K562 (cell line): ENCODE results near the gene ANP32B. TPM values are rescaled to one million over a fixed set of nuclear protein-coding genes. Genes with fewer than 3 reads are reported as not detected.

Source experiments
- ARID3A ChIP-seq: IDR thresholded peaks from 2 replicates; pipeline ENCODE4 v1.6.1; 2012; ENCODE audit warnings: low read depth, low read length, improper control_type of control experiment, borderline replicate concordance
- CEBPB ChIP-seq: fragments of 450-650 bp; IDR thresholded peaks from 2 replicates; pipeline ENCODE4 v1.6.1; 2016; ENCODE audit warnings: missing genetic modification characterization, missing compliant biosample characterization
- CXXC5 ChIP-seq: fragments of 250-450 bp; sonication (Bioruptor Pico); IDR thresholded peaks from 2 replicates; pipeline ENCODE4 v1.8.0; 2022; ENCODE audit warnings: inconsistent platforms, mild to moderate bottlenecking, moderate library complexity
- ETS1 ChIP-seq: conservative IDR thresholded peaks from 2 replicates; pipeline ENCODE4 v1.6.1; 2011; ENCODE audit warnings: low read depth, mild to moderate bottlenecking, low read length; ENCODE audit not compliant: control insufficient read depth
- ETV1 ChIP-seq: fragments of 450-650 bp; conservative IDR thresholded peaks from 2 replicates; pipeline ENCODE4 v1.6.1; 2016; ENCODE audit warnings: missing genetic modification characterization, control low read depth, low read depth, missing compliant biosample characterization
- FOXP1 ChIP-seq: sonication (generic); formaldehyde crosslinking; IDR thresholded peaks from 2 replicates; pipeline ENCODE4 v1.8.0; 2022; ENCODE audit warnings: mild to moderate bottlenecking, missing genetic modification reagents
- HSF4 ChIP-seq: fragments of 250-450 bp; sonication (Bioruptor Pico); IDR thresholded peaks from 2 replicates; pipeline ENCODE4 v2.1.2; 2022; ENCODE audit warnings: mild to moderate bottlenecking, moderate library complexity, borderline replicate concordance
- NR4A1 ChIP-seq, 2 experiments: fragments of 250-450 bp in 1 of 2; fragments of 450-650 bp in 1 of 2; sonication (Bioruptor Pico) in 1 of 2; IDR thresholded peaks; 2 replicates each; pipeline versions ENCODE4 v1.4.0 to v1.6.1; 2016 to 2020; ENCODE audit warnings: mild to moderate bottlenecking in 2 of 2, missing compliant biosample characterization in 1 of 2, missing genetic modification characterization in 1 of 2, moderate library complexity in 1 of 2
- RBM34 ChIP-seq: fragments of 200-400 bp; formaldehyde crosslinking; IDR thresholded peaks from 2 replicates; pipeline ENCODE4 v1.6.1; 2018; ENCODE audit warnings: low read length, borderline replicate concordance; ENCODE audit not compliant: insufficient read depth
- SRSF7 ChIP-seq: fragments of 200-400 bp; formaldehyde crosslinking; optimal IDR thresholded peaks from 2 replicates; pipeline ENCODE3; 2017; ENCODE audit warnings: mild to moderate bottlenecking, low read depth, low read length
- TBL1XR1 ChIP-seq, 2 experiments: IDR thresholded peaks; 2 replicates each; pipeline ENCODE4 v1.6.1; 2012; ENCODE audit warnings: improper control_type of control experiment in 2 of 2, low read length in 2 of 2, mild to moderate bottlenecking in 1 of 2
- TFAP4 ChIP-seq: sonication (generic); formaldehyde crosslinking; IDR thresholded peaks from 2 replicates; pipeline ENCODE4 v1.8.0; 2022; ENCODE audit warnings: missing genetic modification reagents, mild to moderate bottlenecking, moderate library complexity, borderline replicate concordance
- YY1 ChIP-seq, 3 experiments: IDR thresholded peaks; 2 replicates each; pipeline ENCODE4 v1.6.1; 2011; ENCODE audit warnings: low read length in 2 of 3, mild to moderate bottlenecking in 2 of 3, moderate library complexity in 2 of 3, borderline replicate concordance in 1 of 3, control low read depth in 1 of 3, low read depth in 1 of 3; ENCODE audit not compliant: insufficient read depth in 3 of 3, insufficient replicate concordance in 2 of 3, control insufficient read depth in 1 of 3, insufficient read length in 1 of 3; ENCODE audit errors: extremely low read depth in 1 of 3
- ZEB2 ChIP-seq: fragments of 450-650 bp; IDR thresholded peaks from 2 replicates; pipeline ENCODE4 v1.6.1; 2016
- ZFP1 ChIP-seq: fragments of 450-650 bp; formaldehyde crosslinking; IDR thresholded peaks from 2 replicates; pipeline ENCODE4 v1.4.0; 2020; ENCODE audit warnings: mild to moderate bottlenecking, mixed read lengths
- ZNF165 ChIP-seq: fragments of 250-450 bp; sonication (Bioruptor Pico); IDR thresholded peaks from 2 replicates; pipeline ENCODE4 v1.4.0; 2020; ENCODE audit warnings: borderline replicate concordance
- ZNF445 ChIP-seq: fragments of 250-450 bp; sonication (Bioruptor Pico); IDR thresholded peaks from 2 replicates; pipeline ENCODE4 v1.4.0; 2020; ENCODE audit warnings: low read depth, mild to moderate bottlenecking, moderate library complexity
- ZNF76 ChIP-seq: fragments of 250-450 bp; sonication (Bioruptor Pico); IDR thresholded peaks from 2 replicates; pipeline ENCODE4 v1.4.0; 2020; ENCODE audit warnings: mild to moderate bottlenecking, moderate library complexity, borderline replicate concordance
- ZNF778 ChIP-seq: fragments of 450-650 bp; formaldehyde crosslinking; IDR thresholded peaks from 2 replicates; pipeline ENCODE4 v1.4.0; 2020; ENCODE audit warnings: mild to moderate bottlenecking, moderate library complexity
- polyA plus RNA-seq, 8 experiments: library from polyadenylated mRNA; depleted of rRNA in 4 of 8; stranded (reverse) in 5 of 8; unstranded in 3 of 8; fragments of >200 nt; fragmentation: Nextera tagmentation in 2 of 8; fragmentation: Illumina TruSeq in 1 of 8; extraction: Ambion mirVana in 2 of 8; extraction: Trizol in 1 of 8; gene quantifications; 2 replicates each; pipeline versions ENCODE4 v1.2.1 to v1.2.3, GENCODE V29; 2011 to 2014; ENCODE audit warnings: inconsistent platforms in 1 of 8, missing spikeins in 1 of 8
- total RNA-seq, 7 experiments: library from RNA; depleted of rRNA in 6 of 7; stranded (reverse); fragments of >200 nt in 6 of 7; fragmentation: Illumina TruSeq in 2 of 7; extraction: Trizol in 2 of 7; gene quantifications; 2 replicates each; pipeline versions ENCODE4 v1.2.1 to v1.2.3, GENCODE V29; 2011 to 2021; ENCODE audit warnings: low replicate concordance in 1 of 7
- TF ChIP-seq, protein P1 (sequence below), 2 experiments: fragments of 450-650 bp; conservative IDR thresholded peaks; 2 replicates each; pipeline ENCODE4 v1.6.1; 2017; ENCODE audit warnings: mild to moderate bottlenecking in 2 of 2, moderate library complexity in 2 of 2

Gene ANP32B
- total and polyA plus RNA-seq, 9 of the 15 experiments (the other 6 are each of a cell fraction or from before 2014, with no cell fraction given): 68.9 to 815 (median 141) TPM

- TF ChIP-seq, protein P1, sequence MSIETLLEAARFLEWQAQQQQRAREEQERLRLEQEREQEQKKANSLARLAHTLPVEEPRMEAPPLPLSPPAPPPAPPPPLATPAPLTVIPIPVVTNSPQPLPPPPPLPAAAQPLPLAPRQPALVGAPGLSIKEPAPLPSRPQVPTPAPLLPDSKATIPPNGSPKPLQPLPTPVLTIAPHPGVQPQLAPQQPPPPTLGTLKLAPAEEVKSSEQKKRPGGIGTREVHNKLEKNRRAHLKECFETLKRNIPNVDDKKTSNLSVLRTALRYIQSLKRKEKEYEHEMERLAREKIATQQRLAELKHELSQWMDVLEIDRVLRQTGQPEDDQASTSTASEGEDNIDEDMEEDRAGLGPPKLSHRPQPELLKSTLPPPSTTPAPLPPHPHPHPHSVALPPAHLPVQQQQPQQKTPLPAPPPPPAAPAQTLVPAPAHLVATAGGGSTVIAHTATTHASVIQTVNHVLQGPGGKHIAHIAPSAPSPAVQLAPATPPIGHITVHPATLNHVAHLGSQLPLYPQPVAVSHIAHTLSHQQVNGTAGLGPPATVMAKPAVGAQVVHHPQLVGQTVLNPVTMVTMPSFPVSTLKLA (conservative IDR thresholded peaks at IDR 0.05): peak; percentile 56 to 84; a peak in 3 of 4 replicates
- TF ChIP-seq ARID3A (no peak), SRSF7 (no peak), TFAP4 (CRISPR knock-in tag) (peak; percentile 62; the same call in 1 of the 2 replicates), ZNF76 (CRISPR knock-in tag) (no peak), ETS1 (peak; percentile 35; the same call in 1 of the 2 replicates), CXXC5 (CRISPR knock-in tag) (peak; percentile 68), YY1 (IDR thresholded peaks at IDR 0.05; ENCODE audit: borderline replicate concordance in 1 of 3, control insufficient read depth in 1 of 3, extremely low read depth in 1 of 3, insufficient read depth in 3 of 3, insufficient read length in 1 of 3, insufficient replicate concordance in 2 of 3, low read depth in 1 of 3, low read length in 2 of 3) (peak in 2 of 3 experiments; percentile 9 to 41), CEBPB (tag) (no peak), ZNF165 (CRISPR knock-in tag) (no peak), ETV1 (tag) (no peak), FOXP1 (CRISPR knock-in tag) (no peak; the same call in 1 of the 2 replicates), TBL1XR1 (IDR thresholded peaks at IDR 0.05; ENCODE audit: low read length in 2 of 2) (no peak), ZEB2 (no peak), NR4A1 (CRISPR knock-in tag; IDR thresholded peaks at IDR 0.05) (no peak), NR4A1 (tag; IDR thresholded peaks at IDR 0.05) (no peak), HSF4 (CRISPR knock-in tag) (no peak), RBM34 (no peak), ZNF778 (CRISPR knock-in tag) (no peak), ZNF445 (CRISPR knock-in tag) (no peak), ZFP1 (CRISPR knock-in tag) (no peak)
Observed at GRCh38 chr9:98056269-98057137, 73.4 kb downstream of the ANP32B start, which contains the start of gene NANS (continued).
